NCI-H774 (cell line): ENCODE results near the gene CAMK2B.

Experiments
- DNase-seq: peaks from one replicate; lab custom pipeline; 2025; lab: John Stamatoyannopoulos, UW

CAMK2B gene

DNA sequence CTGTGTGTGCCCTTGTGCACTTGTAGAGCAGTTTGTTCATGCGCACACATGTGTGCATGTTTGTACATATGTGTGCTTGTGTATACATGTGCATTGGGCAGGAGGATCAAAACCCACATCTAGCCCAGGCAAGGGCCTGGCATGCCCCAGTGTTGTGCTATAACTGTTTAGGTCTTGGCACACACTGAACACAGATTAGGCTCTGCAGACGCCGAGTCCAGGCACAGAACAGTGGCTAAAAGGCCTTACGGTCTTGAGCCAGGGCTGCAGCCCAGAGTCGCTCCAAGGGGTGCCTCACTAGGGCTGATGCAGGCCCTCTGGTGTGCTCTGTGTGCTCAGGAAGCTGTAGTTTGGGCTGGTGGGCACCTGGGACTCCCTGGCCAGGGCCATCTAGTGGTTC, 68.9 kb downstream of the CAMK2B start:
- no peak for DNase-seq

GRCh38 chr7:44251881-44252280, 73.5 kb downstream of the CAMK2B start:
- no peak for DNase-seq

- no peak for DNase-seq
Measured at GRCh38 chr7:44251269-44251668, 74.1 kb downstream of the CAMK2B start.

- no peak for DNase-seq
Measured at GRCh38 chr7:44249639-44250234, 75.7 kb downstream of the CAMK2B start.

DNA sequence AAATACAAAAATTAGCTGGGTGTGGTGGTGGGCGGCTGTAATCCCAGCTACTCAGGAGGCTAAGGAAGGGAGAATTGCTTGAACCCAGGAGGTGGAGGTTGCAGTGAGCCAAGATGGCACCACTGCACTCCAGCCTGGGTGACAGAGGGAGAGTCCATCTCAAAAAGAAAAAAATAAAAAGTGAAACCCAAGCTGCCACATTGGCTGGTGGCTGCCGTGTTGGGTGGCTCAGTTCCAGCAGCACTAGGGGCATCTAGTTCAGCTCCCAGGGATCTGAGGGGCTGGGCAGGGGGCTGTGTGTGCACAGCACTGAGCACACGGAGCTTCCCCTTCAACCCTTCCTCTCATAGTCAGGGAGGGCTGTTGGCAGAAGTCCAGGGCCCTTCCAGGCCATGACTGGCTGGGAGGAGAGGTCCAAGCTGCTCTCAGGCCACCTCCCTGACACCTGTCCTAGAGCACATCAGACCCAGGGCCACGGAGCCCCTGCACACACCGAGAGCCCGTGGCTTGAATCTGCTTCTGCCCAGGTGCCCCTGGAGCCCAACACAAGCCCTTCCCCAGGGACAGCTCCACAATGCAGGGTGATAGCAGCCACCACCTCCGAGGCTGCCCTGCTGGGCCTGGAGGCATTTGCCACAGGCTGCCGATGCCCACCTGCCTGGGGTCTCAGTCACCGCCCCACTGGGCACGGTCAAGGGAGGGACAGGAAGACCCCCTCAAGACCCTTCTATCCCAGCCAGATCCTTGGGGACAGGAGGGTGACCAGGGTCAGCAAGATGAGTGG, 77.3 kb downstream of the CAMK2B start:
- DNase-seq = no peak

- no peak for DNase-seq
Measured at GRCh38 chr7:44246396-44247113, 78.8 kb downstream of the CAMK2B start.

- peak; percentile 3 for DNase-seq
Measured at GRCh38 chr7:44244282-44244681, 81.1 kb downstream of the CAMK2B start.

- DNase-seq = no peak
Measured at GRCh38 chr7:44242091-44242490, 83.3 kb downstream of the CAMK2B start.

- DNase-seq = peak; percentile 69
Measured at GRCh38 chr7:44240983-44241510, 84.3 kb downstream of the CAMK2B start.

- no peak for DNase-seq
Measured at GRCh38 chr7:44240376-44240775, 85.0 kb downstream of the CAMK2B start.

DNA sequence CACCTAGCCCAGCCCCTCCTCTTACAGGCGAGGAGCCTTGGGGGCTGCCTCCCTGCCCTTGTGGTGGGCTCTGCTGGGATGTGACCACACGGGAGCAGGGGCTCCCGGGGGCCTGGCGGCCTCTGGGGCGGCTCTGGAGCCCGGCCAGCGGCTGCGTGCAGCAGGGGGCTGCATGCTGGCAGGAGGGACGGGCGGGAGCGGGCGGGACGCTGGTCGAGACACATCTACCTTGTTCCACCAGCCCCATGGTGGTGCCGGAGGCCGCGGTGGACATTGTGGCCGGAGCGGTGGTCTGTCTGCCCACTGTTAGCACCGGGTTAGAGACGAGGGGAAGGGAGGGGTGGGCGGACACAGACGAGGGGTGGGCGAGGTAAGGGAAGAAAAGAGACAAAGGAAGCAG, 86.0 kb downstream of the CAMK2B start:
- no peak for DNase-seq

- no peak for DNase-seq
Measured at GRCh38 chr7:44238116-44238695, 87.2 kb downstream of the CAMK2B start.

GRCh38 chr7:44237696-44238095, 87.7 kb downstream of the CAMK2B start:
- no peak for DNase-seq

GRCh38 chr7:44236333-44236728, 89.1 kb downstream of the CAMK2B start:
- no peak for DNase-seq

DNA sequence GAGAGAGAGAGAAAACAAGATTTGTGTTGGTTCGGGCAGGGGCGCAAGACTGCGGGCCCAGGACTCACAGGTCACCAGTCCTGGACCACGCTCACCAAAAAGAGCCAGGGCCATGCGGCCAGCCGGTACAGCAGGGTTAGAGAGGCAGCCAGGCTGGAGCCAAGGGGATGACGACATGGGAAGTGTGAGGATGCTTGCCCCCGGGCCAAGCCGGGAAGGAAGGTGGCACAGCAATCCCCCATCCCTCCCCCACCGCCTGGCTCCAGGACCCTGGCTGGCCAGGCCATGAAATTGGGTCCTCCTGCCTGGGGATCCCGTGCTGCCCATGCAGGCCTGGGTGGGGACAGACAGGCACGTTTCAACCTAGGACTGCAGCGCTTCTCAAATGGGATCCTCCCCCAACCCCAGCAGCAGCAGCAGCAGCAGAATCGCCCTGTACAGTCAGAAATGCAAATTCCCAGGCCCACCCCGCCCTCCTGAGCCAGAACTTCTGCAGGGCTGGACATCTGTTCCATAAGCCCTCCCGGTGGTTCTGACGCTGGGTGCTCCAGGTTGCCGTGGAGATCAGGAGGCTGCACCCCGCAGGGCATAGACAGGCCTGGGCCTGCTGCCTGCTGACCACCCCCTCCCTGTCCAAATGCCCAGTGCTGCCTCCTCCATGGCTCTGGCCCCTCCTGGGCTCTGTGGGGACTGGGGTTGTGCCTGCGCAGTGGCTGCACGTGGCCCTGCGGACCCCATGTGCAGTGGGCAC, 89.6 kb downstream of the CAMK2B start:
- peak; percentile 39 for DNase-seq

DNA sequence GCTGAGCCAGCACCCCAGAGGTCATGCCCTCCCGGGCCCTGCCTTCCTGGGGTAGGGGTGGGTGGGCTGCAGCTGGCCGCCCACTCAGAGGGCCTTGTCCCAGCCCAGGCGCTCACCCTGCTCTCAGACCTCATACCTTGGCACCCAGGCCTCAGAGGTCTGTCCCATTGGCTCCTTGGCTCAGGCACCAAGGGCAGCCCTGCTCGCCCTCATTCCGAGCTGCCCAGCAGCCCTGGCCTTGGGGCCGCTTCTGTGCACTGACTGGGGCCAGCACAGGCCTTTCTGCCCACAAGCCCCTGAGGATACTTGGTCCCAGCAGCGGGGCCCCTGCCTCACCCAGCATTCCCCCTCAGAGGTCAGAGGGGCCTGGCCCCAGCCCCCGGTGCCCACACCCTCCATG, 90.3 kb downstream of the CAMK2B start:
- no peak for DNase-seq

GRCh38 chr7:44232901-44233715, 92.3 kb downstream of the CAMK2B start:
- DNase-seq = no peak

DNA sequence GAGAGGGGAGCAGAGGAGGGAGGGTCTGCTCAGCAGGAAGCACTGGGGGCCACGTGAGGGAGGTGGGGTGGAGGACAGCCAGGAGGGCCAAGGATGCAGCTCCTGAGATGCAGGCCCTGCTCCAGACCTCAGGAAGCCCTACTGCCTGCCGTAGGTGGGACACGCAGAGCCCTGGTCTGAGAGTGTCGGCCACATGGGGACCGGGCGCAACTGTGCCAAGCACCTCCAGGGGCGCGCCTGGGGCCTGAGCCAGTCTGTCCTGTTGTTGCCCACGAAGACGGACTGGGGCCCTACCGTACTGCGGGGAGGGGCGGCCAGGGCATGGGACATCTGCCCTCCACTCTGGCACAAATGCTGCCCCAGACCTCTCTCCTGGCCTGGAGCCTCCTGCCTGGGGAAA, 93.0 kb downstream of the CAMK2B start:
- no peak for DNase-seq

DNA sequence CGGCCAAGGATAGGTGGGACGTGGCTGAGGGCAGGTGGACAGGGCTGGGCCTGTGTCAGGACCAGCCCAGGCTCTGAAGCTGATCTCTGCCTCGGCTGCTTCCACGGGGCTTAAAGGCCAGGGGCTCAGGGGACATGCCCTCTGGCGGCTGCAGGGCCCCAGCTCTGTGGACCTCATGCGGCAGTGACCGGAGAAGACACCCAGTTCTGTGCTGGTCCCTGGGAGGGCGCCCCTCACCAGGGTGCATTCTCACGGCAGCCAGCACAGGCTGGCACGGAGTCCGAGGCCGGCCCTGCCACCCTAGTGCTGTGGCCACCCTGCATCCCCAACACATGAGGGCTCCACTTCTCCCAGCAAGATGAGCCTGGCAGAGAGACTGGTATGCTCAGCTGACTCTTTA, 94.3 kb downstream of the CAMK2B start:
- DNase-seq = no peak

DNA sequence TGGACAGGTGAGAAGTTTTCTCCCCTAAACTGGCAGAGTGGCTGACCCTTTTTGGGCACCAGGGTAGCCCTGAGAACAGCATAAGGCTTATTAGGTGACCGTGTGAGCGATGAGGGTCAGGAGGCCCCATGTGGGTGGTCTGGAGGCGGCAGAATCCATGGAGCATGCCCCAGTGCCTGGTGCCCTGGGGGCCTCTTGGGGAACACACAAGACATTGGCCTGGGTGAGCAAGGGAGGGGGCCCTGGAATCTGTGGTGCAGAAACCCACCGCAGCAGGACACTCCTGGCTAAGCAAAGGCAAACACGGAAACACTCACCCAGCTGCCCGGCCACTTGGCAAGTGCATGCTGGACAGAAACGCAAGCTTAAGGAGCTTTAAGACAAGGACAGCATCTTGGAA, 95.1 kb downstream of the CAMK2B start:
- no peak for DNase-seq

GRCh38 chr7:44229546-44230105, 95.8 kb downstream of the CAMK2B start:
- DNase-seq = no peak
